Measurements from ENCODE around the gene ZNF234.

DNA sequence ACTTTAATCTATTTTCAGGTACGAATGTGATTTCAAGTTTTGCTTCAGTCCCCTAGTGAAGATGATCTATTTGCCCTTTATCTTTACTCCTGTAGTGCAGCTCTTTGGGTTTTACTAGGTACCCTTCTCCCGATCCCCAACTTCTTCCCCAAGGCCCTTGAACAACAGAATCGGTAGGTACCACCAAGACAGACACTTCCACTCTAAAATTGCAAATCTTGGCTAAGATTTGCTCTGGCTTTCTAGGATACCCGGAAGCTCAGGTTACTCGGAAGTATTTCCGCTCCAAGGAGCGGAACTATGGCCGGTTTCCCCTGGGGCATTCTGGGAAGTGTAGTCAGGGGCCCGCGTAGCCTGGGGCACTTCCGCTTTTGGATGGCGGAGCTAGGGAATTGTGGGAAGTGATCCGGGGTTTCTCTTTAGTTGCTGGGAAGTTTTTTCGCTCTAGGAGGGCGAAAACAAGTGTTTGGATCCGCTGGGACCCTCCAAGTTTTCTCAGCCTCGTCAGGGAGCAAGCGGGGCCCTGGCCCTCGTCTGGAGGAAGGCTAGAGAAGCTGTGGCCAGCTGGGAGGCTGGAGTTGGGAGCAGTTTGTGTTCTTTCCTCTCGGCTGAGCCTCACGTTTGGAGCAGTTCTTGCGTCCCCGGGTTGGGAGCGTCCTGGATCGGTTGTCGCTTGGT is 65.9 kb downstream of the ZNF234 start:
- TF ChIP-seq, protein P1, sequence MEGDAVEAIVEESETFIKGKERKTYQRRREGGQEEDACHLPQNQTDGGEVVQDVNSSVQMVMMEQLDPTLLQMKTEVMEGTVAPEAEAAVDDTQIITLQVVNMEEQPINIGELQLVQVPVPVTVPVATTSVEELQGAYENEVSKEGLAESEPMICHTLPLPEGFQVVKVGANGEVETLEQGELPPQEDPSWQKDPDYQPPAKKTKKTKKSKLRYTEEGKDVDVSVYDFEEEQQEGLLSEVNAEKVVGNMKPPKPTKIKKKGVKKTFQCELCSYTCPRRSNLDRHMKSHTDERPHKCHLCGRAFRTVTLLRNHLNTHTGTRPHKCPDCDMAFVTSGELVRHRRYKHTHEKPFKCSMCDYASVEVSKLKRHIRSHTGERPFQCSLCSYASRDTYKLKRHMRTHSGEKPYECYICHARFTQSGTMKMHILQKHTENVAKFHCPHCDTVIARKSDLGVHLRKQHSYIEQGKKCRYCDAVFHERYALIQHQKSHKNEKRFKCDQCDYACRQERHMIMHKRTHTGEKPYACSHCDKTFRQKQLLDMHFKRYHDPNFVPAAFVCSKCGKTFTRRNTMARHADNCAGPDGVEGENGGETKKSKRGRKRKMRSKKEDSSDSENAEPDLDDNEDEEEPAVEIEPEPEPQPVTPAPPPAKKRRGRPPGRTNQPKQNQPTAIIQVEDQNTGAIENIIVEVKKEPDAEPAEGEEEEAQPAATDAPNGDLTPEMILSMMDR (conservative IDR thresholded peaks at IDR 0.05 in 1 of 2, IDR thresholded peaks at IDR 0.05 in 1 of 2; ENCODE audit: low read depth in 1 of 2, low read length in 2 of 2): no peak
- no peak for TF ChIP-seq EZH2 (IDR thresholded peaks at IDR 0.05; ENCODE audit: low read length, missing control alignments)
